HCT116 (cell line): ENCODE measurements around the gene CAPN9. TPM values are rescaled to one million over a fixed set of nuclear protein-coding genes. Genes with fewer than 3 reads are reported as not detected.

ENCODE experiments used
- ATAC-seq: fragments of 200-7000 bp; cut with Tn5 transposase; 2 replicates; pipeline ENCODE4 v1.9.1; 2020; ENCODE audit warnings: mild to moderate bottlenecking, moderate library complexity
- BruUV-seq: library from RNA; stranded (reverse); fragments of 400-500 nt; replicated peaks from 2 replicates; lab custom pipeline; 2021; lab: Mats Ljungman, UMichigan
- CTCF ChIA-PET: fragments of 300-600 bp; sonication (Branson Sonifier 250); formaldehyde crosslinking; loops from one replicate; lab custom pipeline; 2021; ENCODE audit warnings: antibody characterized with exemption; lab: Charles Lee
- POLR2A ChIA-PET: fragments of 300-600, 350-600 bp; sonication (Branson Sonifier 250); formaldehyde crosslinking; loops from one replicate; lab custom pipeline; 2021; ENCODE audit warnings: antibody characterized with exemption; lab: Charles Lee
- RAD21 ChIA-PET, 2 experiments: fragments of 300-600 bp; sonication (Branson Sonifier 250); formaldehyde crosslinking; loops; one replicate each; lab custom pipeline; 2023; ENCODE audit warnings: low total read pairs in 2 of 2; ENCODE audit not compliant: uncharacterized antibody in 2 of 2, unreplicated experiment in 2 of 2, low non-redundant PET in 1 of 2; lab: Charles Lee
- DNase-seq: peaks from one replicate; pipeline ENCODE4 v3.0.0-alpha.2; 2010; ENCODE audit warnings: low read depth, low spot score
- H2AFZ ChIP-seq: fragments of 200-600 bp; shearing (Covaris generic), sonication (generic); 2 replicates; pipeline ENCODE4 v1.6.1; 2017; ENCODE audit warnings: low read depth, mixed run types, mixed read lengths, antibody characterized with exemption, low read length; ENCODE audit not compliant: poor library complexity, severe bottlenecking
- H3K27ac ChIP-seq: 2 replicates; pipeline ENCODE4 v1.5.1; 2012; ENCODE audit warnings: low read depth, low read length
- H3K27me3 ChIP-seq: fragments of 200-600 bp; sonication (generic); 2 replicates; pipeline ENCODE4 v1.6.1; 2016; ENCODE audit warnings: mixed run types, low read length, mixed read lengths; ENCODE audit not compliant: insufficient read depth
- H3K36me3 ChIP-seq, 2 experiments: fragments of 200-500 bp in 1 of 2; fragments of 200-600 bp in 1 of 2; sonication (Bioruptor generic) in 1 of 2; sonication (generic) in 1 of 2; 2 replicates each; pipeline versions ENCODE4 v1.5.1 to v1.6.1; 2014 to 2016; ENCODE audit warnings: low read length in 2 of 2, inconsistent platforms in 1 of 2, mixed read lengths in 1 of 2, mixed run types in 1 of 2; ENCODE audit not compliant: insufficient read depth in 2 of 2, control insufficient read depth in 1 of 2
- H3K4me1 ChIP-seq, 2 experiments: fragments of 200-600 bp in 1 of 2; sonication (generic) in 1 of 2; 2 replicates each; pipeline versions ENCODE4 v1.5.1 to v1.6.1; 2012 to 2017; ENCODE audit warnings: low read length in 2 of 2, inconsistent platforms in 1 of 2, mild to moderate bottlenecking in 1 of 2, mixed read lengths in 1 of 2, mixed run types in 1 of 2, moderate library complexity in 1 of 2; ENCODE audit not compliant: insufficient read depth in 2 of 2, control insufficient read depth in 1 of 2
- H3K4me2 ChIP-seq: fragments of 200-600 bp; sonication (generic); 2 replicates; pipeline ENCODE4 v1.6.1; 2017; ENCODE audit warnings: mixed run types, low read length, mixed read lengths
- H3K4me3 ChIP-seq, 2 experiments: fragments of 200-600 bp in 1 of 2; sonication (generic) in 1 of 2; replicated peaks in 1 of 2; 2 replicates each; pipeline ENCODE4 v1.5.1; 2011 to 2016; ENCODE audit warnings: low read length in 2 of 2, control low read depth in 1 of 2, low read depth in 1 of 2, mild to moderate bottlenecking in 1 of 2, mixed read lengths in 1 of 2, mixed run types in 1 of 2
- H3K79me2 ChIP-seq: fragments of 200-600 bp; sonication (generic); 2 replicates; pipeline ENCODE4 v1.6.1; 2017; ENCODE audit warnings: mild to moderate bottlenecking, mixed run types, low read length, moderate library complexity, mixed read lengths; ENCODE audit not compliant: insufficient read depth
- H3K9ac ChIP-seq: fragments of 200-600 bp; sonication (generic); 2 replicates; pipeline ENCODE4 v1.6.1; 2016; ENCODE audit warnings: low read length, mixed read lengths
- H3K9me2 ChIP-seq: fragments of 200-600 bp; sonication (generic), shearing (Covaris generic); 2 replicates; pipeline ENCODE4 v1.6.1; 2017; ENCODE audit warnings: mixed run types, mild to moderate bottlenecking, moderate library complexity; ENCODE audit not compliant: insufficient read depth
- H3K9me3 ChIP-seq, 2 experiments: fragments of 200-500 bp in 1 of 2; fragments of 200-600 bp in 1 of 2; sonication (Bioruptor generic) in 1 of 2; sonication (generic) in 1 of 2; 2 replicates each; pipeline ENCODE4 v1.6.1; 2014 to 2017; ENCODE audit warnings: low read length in 2 of 2, mixed read lengths in 2 of 2, inconsistent platforms in 1 of 2, low read depth in 1 of 2, mild to moderate bottlenecking in 1 of 2, mixed run types in 1 of 2, moderate library complexity in 1 of 2; ENCODE audit not compliant: control insufficient read depth in 1 of 2, insufficient read depth in 1 of 2
- H4K20me1 ChIP-seq: fragments of 200-600 bp; sonication (generic), shearing (Covaris generic); 2 replicates; pipeline ENCODE4 v1.6.1; 2017; ENCODE audit warnings: mixed run types, mild to moderate bottlenecking, moderate library complexity; ENCODE audit not compliant: insufficient read depth
- CBX3 ChIP-seq: IDR thresholded peaks from 2 replicates; pipeline ENCODE4 v1.6.1; 2012; ENCODE audit warnings: low read depth
- CEBPB ChIP-seq: IDR thresholded peaks from 2 replicates; pipeline ENCODE4 v1.6.1; 2012; ENCODE audit warnings: low read depth
- ELF1 ChIP-seq: IDR thresholded peaks from 2 replicates; pipeline ENCODE4 v1.6.1; 2012; ENCODE audit warnings: low read depth, borderline replicate concordance
- EZH2 ChIP-seq: fragments of 200-600 bp; sonication (generic); IDR thresholded peaks from 2 replicates; pipeline ENCODE4 v1.6.1; 2017; ENCODE audit warnings: antibody characterized with exemption, mixed run types
- JUND ChIP-seq: IDR thresholded peaks from 2 replicates; pipeline ENCODE4 v1.6.1; 2012
- RAD21 ChIP-seq: IDR thresholded peaks from 2 replicates; pipeline ENCODE4 v1.6.1; 2012; ENCODE audit warnings: low read depth, mild to moderate bottlenecking
- SRF ChIP-seq: IDR thresholded peaks from 2 replicates; pipeline ENCODE4 v1.6.1; 2012; ENCODE audit warnings: low read depth
- ZFX ChIP-seq: fragments of 450-650 bp; IDR thresholded peaks from 2 replicates; pipeline ENCODE4 v1.6.1; 2017
- ZNF274 ChIP-seq: fragments of 200-500 bp; sonication (Bioruptor generic); IDR thresholded peaks from 2 replicates; pipeline ENCODE4 v1.6.1; 2014; ENCODE audit warnings: mild to moderate bottlenecking, low read depth, low read length, inconsistent platforms
- intact Hi-C: fragments of 100-400 bp; cut with micrococcal nuclease; formaldehyde crosslinking; loops from 2 replicates; pipeline ENCODE4 v1.10.0; 2022
- total RNA-seq: library from RNA; stranded (reverse); gene quantifications from one replicate; pipeline ENCODE4 v1.2.1, GENCODE V29; 2021; ENCODE audit not compliant: unreplicated experiment
- TF ChIP-seq, protein P1 (sequence below): IDR thresholded peaks from 2 replicates; pipeline ENCODE4 v1.6.1; 2012
- TF ChIP-seq, protein P2 (sequence below): IDR thresholded peaks from 2 replicates; pipeline ENCODE4 v1.6.1; 2012; ENCODE audit warnings: low read depth
- TF ChIP-seq, protein P3 (sequence below): IDR thresholded peaks from 2 replicates; pipeline ENCODE4 v1.6.1; 2011; ENCODE audit warnings: mild to moderate bottlenecking, low read length, moderate library complexity; ENCODE audit not compliant: insufficient replicate concordance; ENCODE audit errors: extremely low read depth

The CAPN9 gene
- total RNA-seq, 1 experiment from 2014 or later = not detected

GRCh38 chr1:230773396-230774033 is 26.3 kb downstream of the CAPN9 start:
- Histone ChIP-seq H3K4me2 (no peak overlapping the region), H3K9me3 (no peaks in the 10 kb centered on the region), H3K9me2 (no peaks in the 10 kb centered on the region), H2AFZ (no peak overlapping the region), H3K4me3 (no peak overlapping the region), H3K4me1 (no peaks in the 10 kb centered on the region), H3K9ac (no peak overlapping the region), H3K27me3 (peaks cover 6% of the 10 kb centered on the region; the same call in 1 of the 2 replicates), H3K36me3 (no peaks in the 10 kb centered on the region), H4K20me1 (no peaks in the 10 kb centered on the region), H3K27ac (no peak overlapping the region), H3K79me2 (no peaks in the 10 kb centered on the region)
- CTCF ChIA-PET = interaction anchor here (1.2 to 1.4 kb wide), 3 partner anchors 10 to 131 kb away, joined by 4 read pairs; no protein-coding TSS in a partner anchor
- intact Hi-C loops = loop anchor here (1.0 kb wide), 1 partner anchor 141 kb away; no protein-coding TSS in a partner anchor
- DNase-seq (no peak), ATAC-seq (peak; percentile 36)
- POLR2A ChIA-PET = no interaction called here
- BruUV-seq = no TSS peak
- TF ChIP-seq ELF1 (no peak), JUND (no peak), CEBPB (no peak), CBX3 (no peak), SRF (no peak), EZH2 (no peak), ZNF274 (no peak), RAD21 (no peak), ZFX (no peak)
- TF ChIP-seq, protein P1, sequence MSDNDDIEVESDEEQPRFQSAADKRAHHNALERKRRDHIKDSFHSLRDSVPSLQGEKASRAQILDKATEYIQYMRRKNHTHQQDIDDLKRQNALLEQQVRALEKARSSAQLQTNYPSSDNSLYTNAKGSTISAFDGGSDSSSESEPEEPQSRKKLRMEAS = no peak
- TF ChIP-seq, protein P2, sequence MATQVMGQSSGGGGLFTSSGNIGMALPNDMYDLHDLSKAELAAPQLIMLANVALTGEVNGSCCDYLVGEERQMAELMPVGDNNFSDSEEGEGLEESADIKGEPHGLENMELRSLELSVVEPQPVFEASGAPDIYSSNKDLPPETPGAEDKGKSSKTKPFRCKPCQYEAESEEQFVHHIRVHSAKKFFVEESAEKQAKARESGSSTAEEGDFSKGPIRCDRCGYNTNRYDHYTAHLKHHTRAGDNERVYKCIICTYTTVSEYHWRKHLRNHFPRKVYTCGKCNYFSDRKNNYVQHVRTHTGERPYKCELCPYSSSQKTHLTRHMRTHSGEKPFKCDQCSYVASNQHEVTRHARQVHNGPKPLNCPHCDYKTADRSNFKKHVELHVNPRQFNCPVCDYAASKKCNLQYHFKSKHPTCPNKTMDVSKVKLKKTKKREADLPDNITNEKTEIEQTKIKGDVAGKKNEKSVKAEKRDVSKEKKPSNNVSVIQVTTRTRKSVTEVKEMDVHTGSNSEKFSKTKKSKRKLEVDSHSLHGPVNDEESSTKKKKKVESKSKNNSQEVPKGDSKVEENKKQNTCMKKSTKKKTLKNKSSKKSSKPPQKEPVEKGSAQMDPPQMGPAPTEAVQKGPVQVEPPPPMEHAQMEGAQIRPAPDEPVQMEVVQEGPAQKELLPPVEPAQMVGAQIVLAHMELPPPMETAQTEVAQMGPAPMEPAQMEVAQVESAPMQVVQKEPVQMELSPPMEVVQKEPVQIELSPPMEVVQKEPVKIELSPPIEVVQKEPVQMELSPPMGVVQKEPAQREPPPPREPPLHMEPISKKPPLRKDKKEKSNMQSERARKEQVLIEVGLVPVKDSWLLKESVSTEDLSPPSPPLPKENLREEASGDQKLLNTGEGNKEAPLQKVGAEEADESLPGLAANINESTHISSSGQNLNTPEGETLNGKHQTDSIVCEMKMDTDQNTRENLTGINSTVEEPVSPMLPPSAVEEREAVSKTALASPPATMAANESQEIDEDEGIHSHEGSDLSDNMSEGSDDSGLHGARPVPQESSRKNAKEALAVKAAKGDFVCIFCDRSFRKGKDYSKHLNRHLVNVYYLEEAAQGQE = no peak
- TF ChIP-seq, protein P3, sequence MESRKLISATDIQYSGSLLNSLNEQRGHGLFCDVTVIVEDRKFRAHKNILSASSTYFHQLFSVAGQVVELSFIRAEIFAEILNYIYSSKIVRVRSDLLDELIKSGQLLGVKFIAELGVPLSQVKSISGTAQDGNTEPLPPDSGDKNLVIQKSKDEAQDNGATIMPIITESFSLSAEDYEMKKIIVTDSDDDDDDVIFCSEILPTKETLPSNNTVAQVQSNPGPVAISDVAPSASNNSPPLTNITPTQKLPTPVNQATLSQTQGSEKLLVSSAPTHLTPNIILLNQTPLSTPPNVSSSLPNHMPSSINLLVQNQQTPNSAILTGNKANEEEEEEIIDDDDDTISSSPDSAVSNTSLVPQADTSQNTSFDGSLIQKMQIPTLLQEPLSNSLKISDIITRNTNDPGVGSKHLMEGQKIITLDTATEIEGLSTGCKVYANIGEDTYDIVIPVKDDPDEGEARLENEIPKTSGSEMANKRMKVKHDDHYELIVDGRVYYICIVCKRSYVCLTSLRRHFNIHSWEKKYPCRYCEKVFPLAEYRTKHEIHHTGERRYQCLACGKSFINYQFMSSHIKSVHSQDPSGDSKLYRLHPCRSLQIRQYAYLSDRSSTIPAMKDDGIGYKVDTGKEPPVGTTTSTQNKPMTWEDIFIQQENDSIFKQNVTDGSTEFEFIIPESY = no peak
- RAD21 ChIA-PET = interaction anchor here (0.6 to 1.0 kb wide), 3 partner anchors 23 to 140 kb away, joined by 3 read pairs; no protein-coding TSS in a partner anchor
